SK-N-SH (cell line): ENCODE measurements around the gene SCARB2. TPM values are rescaled to one million over a fixed set of nuclear protein-coding genes. Genes with fewer than 3 reads are reported as not detected.

Experiments used
- CTCF ChIA-PET: fragments of 300-600, 350-600 bp; formaldehyde crosslinking; extraction: SDS; loops from one replicate; lab custom pipeline; 2021; lab: Yijun Ruan, JAX
- POLR2A ChIA-PET: fragments of 350-600 bp; sonication (Branson Sonifier 250); formaldehyde crosslinking; extraction: SDS; loops from one replicate; lab custom pipeline; 2020; ENCODE audit warnings: antibody characterized with exemption, inconsistent platforms; lab: Yijun Ruan, JAX
- DNase-seq: peaks from one replicate; pipeline ENCODE4 v3.0.0; 2012
- H2AFZ ChIP-seq: fragments of 200-600 bp; sonication (generic); 2 replicates; pipeline ENCODE4 v1.8.1; 2016; ENCODE audit warnings: antibody characterized with exemption, mild to moderate bottlenecking, low read depth
- H3F3A ChIP-seq: fragments of 200-600 bp; sonication (generic); replicated peaks from 2 replicates; pipeline ENCODE3; 2016; ENCODE audit warnings: antibody characterized with exemption, mild to moderate bottlenecking; ENCODE audit not compliant: insufficient read depth
- H3K27ac ChIP-seq, 2 experiments: fragments of 200-500 bp in 1 of 2; fragments of 200-600 bp in 1 of 2; sonication (Bioruptor generic) in 1 of 2; sonication (generic), shearing (Covaris generic) in 1 of 2; 2 replicates each; pipeline versions ENCODE4 v1.5.1 to v1.6.1; 2014 to 2016; ENCODE audit warnings: low read depth in 2 of 2, inconsistent platforms in 1 of 2, low read length in 1 of 2, mild to moderate bottlenecking in 1 of 2, mixed read lengths in 1 of 2
- H3K27me3 ChIP-seq: fragments of 200-600 bp; sonication (generic), shearing (Covaris generic); 2 replicates; pipeline ENCODE4 v1.6.1; 2016; ENCODE audit warnings: mixed run types; ENCODE audit not compliant: insufficient read depth
- H3K36me3 ChIP-seq, 2 experiments: fragments of 200-500 bp in 1 of 2; fragments of 200-600 bp in 1 of 2; sonication (Bioruptor generic) in 1 of 2; sonication (generic) in 1 of 2; replicated peaks in 1 of 2; 2 replicates each; pipeline versions ENCODE3 to v1.5.1; 2014 to 2016; ENCODE audit warnings: low read length in 1 of 2, mild to moderate bottlenecking in 1 of 2; ENCODE audit not compliant: insufficient read depth in 2 of 2, control insufficient read depth in 1 of 2
- H3K4me1 ChIP-seq, 2 experiments: fragments of 200-500 bp in 1 of 2; fragments of 200-600 bp in 1 of 2; sonication (Bioruptor generic) in 1 of 2; sonication (generic), shearing (Covaris generic) in 1 of 2; 2 replicates each; pipeline versions ENCODE4 v1.5.1 to v1.6.1; 2014 to 2016; ENCODE audit warnings: low read depth in 1 of 2, low read length in 1 of 2, mixed run types in 1 of 2; ENCODE audit not compliant: insufficient read depth in 2 of 2, control insufficient read depth in 1 of 2
- H3K4me2 ChIP-seq: fragments of 200-600 bp; sonication (generic), shearing (Covaris generic); 2 replicates; pipeline ENCODE4 v1.6.1; 2017; ENCODE audit warnings: mixed run types
- H3K4me3 ChIP-seq, 2 experiments: fragments of 200-500 bp in 1 of 2; fragments of 200-600 bp in 1 of 2; sonication (Bioruptor generic) in 1 of 2; sonication (generic), shearing (Covaris generic) in 1 of 2; 2 replicates each; pipeline versions ENCODE4 v1.5.1 to v1.8.1; 2014 to 2016; ENCODE audit warnings: low read depth in 2 of 2, inconsistent platforms in 1 of 2, low read length in 1 of 2, mild to moderate bottlenecking in 1 of 2, mixed read lengths in 1 of 2, moderate library complexity in 1 of 2
- H3K79me2 ChIP-seq: fragments of 200-600 bp; sonication (generic); 2 replicates; pipeline ENCODE4 v1.8.1; 2017; ENCODE audit warnings: mild to moderate bottlenecking; ENCODE audit not compliant: insufficient read depth
- H3K9ac ChIP-seq: fragments of 200-600 bp; sonication (generic); 2 replicates; pipeline ENCODE4 v1.6.1; 2017; ENCODE audit warnings: mixed run types
- H3K9me2 ChIP-seq: fragments of 200-600 bp; sonication (generic); 2 replicates; pipeline ENCODE4 v1.6.1; 2017; ENCODE audit warnings: mixed run types
- H3K9me3 ChIP-seq: fragments of 200-600 bp; sonication (generic); 2 replicates; pipeline ENCODE4 v1.6.1; 2017; ENCODE audit warnings: mixed run types, mild to moderate bottlenecking, moderate library complexity
- H4K20me1 ChIP-seq: fragments of 200-600 bp; sonication (generic); 2 replicates; pipeline ENCODE4 v1.6.1; 2017; ENCODE audit warnings: mild to moderate bottlenecking, mixed run types; ENCODE audit not compliant: insufficient read depth
- ELF1 ChIP-seq: IDR thresholded peaks from 2 replicates; pipeline ENCODE4 v1.4.0; 2012
- EP300 ChIP-seq, 2 experiments: IDR thresholded peaks; 2 replicates each; pipeline versions ENCODE4 v1.4.0 to v1.6.1; 2012; ENCODE audit warnings: borderline replicate concordance in 1 of 2, low read depth in 1 of 2, low read length in 1 of 2
- EZH2phosphoT487 ChIP-seq: fragments of 200-600 bp; sonication (generic); IDR thresholded peaks from 2 replicates; pipeline ENCODE4 v1.6.1; 2017; ENCODE audit warnings: low read depth, mixed run types, mild to moderate bottlenecking, antibody characterized with exemption, moderate library complexity, borderline replicate concordance
- MAX ChIP-seq: IDR thresholded peaks from 2 replicates; pipeline ENCODE4 v1.4.0; 2012; ENCODE audit warnings: low read depth
- NFIC ChIP-seq: IDR thresholded peaks from 2 replicates; pipeline ENCODE4 v1.4.0; 2012; ENCODE audit warnings: borderline replicate concordance
- POLR2AphosphoS5 ChIP-seq: IDR thresholded peaks from 2 replicates; pipeline ENCODE4 v1.6.1; 2012; ENCODE audit warnings: low read depth, low read length
- RAD21 ChIP-seq: IDR thresholded peaks from 2 replicates; pipeline ENCODE4 v1.6.1; 2012; ENCODE audit warnings: mild to moderate bottlenecking, low read length
- RCOR1 ChIP-seq: fragments of 150-350 bp; IDR thresholded peaks from 2 replicates; pipeline ENCODE4 v1.6.1; 2017; ENCODE audit warnings: antibody characterized with exemption, low read length
- REST ChIP-seq: IDR thresholded peaks from 2 replicates; pipeline ENCODE4 v1.6.1; 2012; ENCODE audit warnings: mild to moderate bottlenecking, low read depth, low read length, moderate library complexity
- RFX5 ChIP-seq: IDR thresholded peaks from 2 replicates; pipeline ENCODE4 v1.6.1; 2012; ENCODE audit warnings: mild to moderate bottlenecking, improper control_type of control experiment, low read length
- TCF12 ChIP-seq: IDR thresholded peaks from 2 replicates; pipeline ENCODE4 v1.4.0; 2012
- TEAD4 ChIP-seq: IDR thresholded peaks from 2 replicates; pipeline ENCODE4 v1.4.0; 2012; ENCODE audit warnings: mild to moderate bottlenecking, borderline replicate concordance; ENCODE audit not compliant: insufficient read depth
- USF1 ChIP-seq: IDR thresholded peaks from 2 replicates; pipeline ENCODE4 v1.4.0; 2012; ENCODE audit warnings: low read depth, borderline replicate concordance
- USF2 ChIP-seq: fragments of 150-350 bp; IDR thresholded peaks from 2 replicates; pipeline ENCODE4 v1.6.1; 2017; ENCODE audit warnings: antibody characterized with exemption, low read length, low read depth, borderline replicate concordance
- WGBS: methylation state at CpG from one replicate; pipeline ENCODE4 v1.1.6; 2017; ENCODE audit warnings: low lambda C conversion rate; 5-methylcytosine and 5-hydroxymethylcytosine counted together
- polyA plus RNA-seq, 3 experiments: library from polyadenylated mRNA; depleted of rRNA; stranded (reverse); fragments of >200 nt; gene quantifications; 2 replicates each; pipeline ENCODE4 v1.2.3, GENCODE V29; 2012

The SCARB2 gene
- polyA plus RNA-seq, 1 of the 3 experiments (the other 2 are of a cell fraction), result 82.6 TPM

GRCh38 chr4:76257824-76258223, 44.2 kb upstream of the SCARB2 start:
- 85% methylated on average over 2 of the region's 3 CpGs for WGBS
- POLR2A ChIA-PET, result no interaction called here
- H3F3A ChIP-seq, result no peaks in the 10 kb centered on the region
- H3K27ac ChIP-seq, result no peak overlapping the region
- H4K20me1 ChIP-seq, result no peaks in the 10 kb centered on the region
- DNase-seq, result no peak
- TF ChIP-seq RAD21 (no peak), NFIC (no peak), EP300 (IDR thresholded peaks at IDR 0.05; ENCODE audit: borderline replicate concordance in 1 of 2, low read depth in 1 of 2, low read length in 1 of 2) (no peak), RCOR1 (no peak), RFX5 (no peak), EZH2phosphoT487 (no peak), MAX (no peak), REST (no peak), TCF12 (no peak), ELF1 (no peak), USF1 (no peak), USF2 (no peak), TEAD4 (no peak), POLR2AphosphoS5 (no peak)
- H3K9me3 ChIP-seq, result no peaks in the 10 kb centered on the region
- H3K4me2 ChIP-seq, result no peak overlapping the region
- no peaks in the 10 kb centered on the region for H3K36me3 ChIP-seq
- no peaks in the 10 kb centered on the region for H3K79me2 ChIP-seq
- H3K9me2 ChIP-seq, result no peaks in the 10 kb centered on the region
- CTCF ChIA-PET, result no interaction called here
- H3K27me3 ChIP-seq, result no peaks in the 10 kb centered on the region; the same call in 1 of the 2 replicates
- H2AFZ ChIP-seq, result no peak overlapping the region
- H3K4me1 ChIP-seq, result no peaks in the 10 kb centered on the region
- H3K9ac ChIP-seq, result no peak overlapping the region
- no peak overlapping the region for H3K4me3 ChIP-seq
